CD4-positive, alpha-beta memory T cell (primary cell): ENCODE measurements around the gene DAGLA. TPM values are rescaled to one million over a fixed set of nuclear protein-coding genes. Genes with fewer than 3 reads are reported as not detected.

Experiments used
- CTCF ChIA-PET: fragments of 350-600 bp; sonication (Branson Sonifier 250); formaldehyde crosslinking; loops from one replicate; lab custom pipeline; 2021; ENCODE audit warnings: inconsistent platforms; ENCODE audit not compliant: partially characterized antibody; lab: Charles Lee
- POLR2A ChIA-PET: fragments of 350-600 bp; sonication (Branson Sonifier 250); formaldehyde crosslinking; loops from one replicate; lab custom pipeline; 2021; ENCODE audit not compliant: partially characterized antibody; lab: Charles Lee
- DNase-seq, 5 donors: peaks; one replicate each; pipeline versions ENCODE4 v3.0.0 to v3.0.0-alpha.2; 2020 to 2022; ENCODE audit warnings: mixed read lengths in 1 of 5
- H3K27ac ChIP-seq: one replicate; pipeline ENCODE4 v1.7.0; 2013; ENCODE audit warnings: low read depth, low read length
- H3K27me3 ChIP-seq: 2 replicates; pipeline ENCODE4 v1.7.0; 2013; ENCODE audit warnings: mild to moderate bottlenecking, low read length, moderate library complexity; ENCODE audit not compliant: insufficient read depth
- H3K36me3 ChIP-seq: 2 replicates; pipeline ENCODE4 v1.7.0; 2013; ENCODE audit warnings: mild to moderate bottlenecking, low read length, moderate library complexity; ENCODE audit not compliant: insufficient read depth
- H3K4me1 ChIP-seq: 2 replicates; pipeline ENCODE4 v1.7.0; 2013; ENCODE audit warnings: mild to moderate bottlenecking, low read length, moderate library complexity; ENCODE audit not compliant: insufficient read depth
- H3K4me3 ChIP-seq, 2 donors: one replicate each; pipeline ENCODE4 v1.7.0; 2013; ENCODE audit warnings: low read length in 2 of 2, mild to moderate bottlenecking in 1 of 2
- H3K9me3 ChIP-seq, 2 donors: one replicate each; pipeline ENCODE4 v1.7.0; 2013; ENCODE audit warnings: low read length in 2 of 2, control low read depth in 1 of 2; ENCODE audit not compliant: control insufficient read depth in 1 of 2
- H3K27ac Mint-ChIP-seq, 7 donors: one replicate each; pipeline ENCODE4 v1.8.0; 2020 to 2021; ENCODE audit warnings: mixed read lengths in 7 of 7, mild to moderate bottlenecking in 6 of 7, inconsistent platforms in 3 of 7, moderate library complexity in 3 of 7
- H3K27me3 Mint-ChIP-seq, 2 donors: one replicate each; pipeline ENCODE4 v1.8.0; 2020 to 2021; ENCODE audit warnings: mixed read lengths in 2 of 2
- H3K36me3 Mint-ChIP-seq, 2 donors: one replicate each; pipeline ENCODE4 v1.8.0; 2020 to 2021; ENCODE audit warnings: mixed read lengths in 2 of 2, inconsistent platforms in 1 of 2, mild to moderate bottlenecking in 1 of 2
- H3K4me1 Mint-ChIP-seq, 4 donors: one replicate each; pipeline ENCODE4 v1.8.0; 2020 to 2021; ENCODE audit warnings: mixed read lengths in 4 of 4, mild to moderate bottlenecking in 1 of 4
- H3K4me3 Mint-ChIP-seq, 8 donors: one replicate each; pipeline ENCODE4 v1.8.0; 2020 to 2021; ENCODE audit warnings: mixed read lengths in 8 of 8, mild to moderate bottlenecking in 7 of 8, moderate library complexity in 6 of 8, inconsistent platforms in 3 of 8
- H3K9me3 Mint-ChIP-seq, 8 donors: one replicate each; pipeline ENCODE4 v1.8.0; 2020 to 2021; ENCODE audit warnings: mixed read lengths in 8 of 8, mild to moderate bottlenecking in 5 of 8, inconsistent platforms in 3 of 8, moderate library complexity in 1 of 8
- intact Hi-C: fragments of 100-400 bp; cut with micrococcal nuclease; formaldehyde crosslinking; loops from one replicate; pipeline ENCODE4 v1.15.1; 2023
- polyA plus RNA-seq, 2 donors: library from polyadenylated mRNA; unstranded; fragments of 300-500 nt; fragmentation: Illumina TruSeq; gene quantifications; one replicate each; pipeline ENCODE4 v1.2.3, GENCODE V29; 2021
- total RNA-seq, 2 experiments: library from RNA; stranded (reverse); gene quantifications; one replicate each; pipeline ENCODE4 v1.2.3, GENCODE V29; 2021

DAGLA gene
- total and polyA plus RNA-seq, 4 experiments from 2014 or later, result 0.30 to 0.52 (median 0.44) TPM; not detected in 1

DNA sequence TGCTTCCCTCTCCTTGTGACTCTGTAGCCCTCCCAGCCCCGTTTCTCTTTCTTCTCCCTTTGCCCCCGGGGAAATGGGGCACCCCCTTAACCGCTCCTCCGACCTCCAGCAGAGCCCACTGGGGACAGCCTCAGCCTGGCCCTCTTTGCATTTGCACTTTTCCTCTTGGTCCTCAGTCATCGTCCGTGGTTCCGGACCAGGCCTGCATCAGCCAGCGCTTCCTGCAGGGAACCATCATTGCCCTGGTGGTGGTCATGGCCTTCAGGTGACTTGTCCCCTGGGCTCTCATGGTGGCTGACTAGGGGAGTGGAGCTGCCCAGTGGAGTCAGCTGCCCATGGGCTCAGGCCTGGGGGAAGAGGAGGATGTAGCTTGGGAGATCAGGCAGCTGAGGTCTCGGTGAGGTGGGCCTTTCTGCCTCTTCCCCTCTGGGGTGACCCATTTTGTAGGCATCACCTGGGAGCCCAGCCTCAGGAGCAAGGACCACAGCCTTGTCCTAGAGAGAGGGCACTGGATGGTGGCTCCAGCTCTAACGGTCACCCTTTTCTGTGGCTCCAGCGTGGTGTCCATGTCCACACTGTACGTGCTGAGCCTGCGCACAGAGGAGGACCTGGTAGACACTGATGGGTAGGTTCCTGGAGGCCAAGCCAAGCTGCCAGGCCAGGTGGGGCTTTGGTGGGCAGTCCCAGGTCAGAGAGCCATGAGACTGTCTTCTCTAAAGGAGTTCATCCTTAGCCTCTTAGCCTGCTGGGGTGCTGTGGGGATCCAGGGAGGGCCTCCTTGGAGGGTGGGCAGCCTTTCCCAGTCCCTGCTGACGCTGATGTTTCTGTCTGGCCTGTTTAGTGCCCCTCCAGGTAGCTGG lies 99.7 kb downstream of the DAGLA start:
- peaks cover 2 to 12% of the 10 kb centered on the region in 2 donors for H3K36me3 Mint-ChIP-seq
- intact Hi-C loops, result no loop called here
- no peaks in the 10 kb centered on the region for H3K27me3 Mint-ChIP-seq
- no peak overlapping the region for H3K4me3 ChIP-seq
- CTCF ChIA-PET, result interaction anchor here (1.2 to 1.5 kb wide), 3 partner anchors 18 to 302 kb away, joined by 3 to 6 read pairs (median 4); no protein-coding TSS in a partner anchor
- peaks cover 4 to 20% (median 10%) of the 10 kb centered on the region in 4 donors for H3K4me1 Mint-ChIP-seq
- H3K36me3 ChIP-seq, result peaks cover 5% of the 10 kb centered on the region
- H3K27ac Mint-ChIP-seq, result peak overlapping the region in 2 of 7 donors; percentile 53 to 74
- peaks cover 13% of the 10 kb centered on the region for H3K4me1 ChIP-seq
- no peak for DNase-seq
- H3K27ac ChIP-seq, result no peak overlapping the region
- POLR2A ChIA-PET, result interaction anchor here (1.1 to 1.5 kb wide), 2 partner anchors 12 to 13 kb away, joined by 3 to 5 read pairs; no protein-coding TSS in a partner anchor
- H3K27me3 ChIP-seq, result no peaks in the 10 kb centered on the region
- no peaks in the 10 kb centered on the region for H3K9me3 ChIP-seq
- H3K9me3 Mint-ChIP-seq, result no peaks in the 10 kb centered on the region
- no peak overlapping the region for H3K4me3 Mint-ChIP-seq

DNA sequence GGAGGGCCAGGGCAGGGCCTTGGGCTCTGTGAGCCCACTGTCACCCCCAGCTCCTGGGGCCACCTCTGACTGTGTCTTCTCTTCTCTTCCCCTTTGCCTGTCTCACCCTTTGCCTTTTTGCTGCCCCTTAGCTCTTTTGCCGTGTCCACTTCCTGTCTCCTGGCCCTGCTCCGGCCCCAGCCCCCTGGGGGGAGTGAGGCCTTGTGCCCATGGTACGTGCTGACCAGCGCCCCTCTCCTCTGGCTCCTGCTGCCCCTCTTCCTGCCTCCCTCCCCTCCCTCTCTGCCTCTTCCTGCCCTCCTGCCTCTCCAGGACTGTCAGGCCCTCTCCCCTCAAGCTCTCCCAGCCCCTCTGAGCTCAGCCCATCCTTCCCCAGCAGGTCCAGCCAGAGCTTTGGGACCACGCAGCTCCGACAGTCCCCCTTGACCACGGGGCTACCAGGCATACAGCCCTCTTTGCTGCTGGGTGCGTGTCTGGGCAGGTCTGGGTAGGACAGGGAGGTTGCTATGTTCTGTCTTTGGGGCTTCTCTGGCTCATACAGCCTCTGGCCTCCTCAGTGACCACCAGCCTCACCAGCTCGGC lies 100.5 kb downstream of the DAGLA start:
- no peak overlapping the region for H3K27ac ChIP-seq
- no peaks in the 10 kb centered on the region for H3K27me3 ChIP-seq
- H3K4me3 ChIP-seq, result no peak overlapping the region
- ChIA-PET POLR2A (interaction anchor here (1.1 to 1.5 kb wide), 2 partner anchors 11 to 14 kb away, joined by 3 to 5 read pairs; no protein-coding TSS in a partner anchor), CTCF (interaction anchor here (1.2 to 1.5 kb wide), 3 partner anchors 17 to 302 kb away, joined by 3 to 6 read pairs (median 4); no protein-coding TSS in a partner anchor)
- Mint-ChIP-seq H3K4me3 (no peak overlapping the region), H3K27ac (peak overlapping the region in 1 of 7 donors; percentile 10), H3K9me3 (no peaks in the 10 kb centered on the region), H3K4me1 (peaks cover 3 to 20% (median 10%) of the 10 kb centered on the region in 4 donors), H3K27me3 (no peaks in the 10 kb centered on the region), H3K36me3 (peaks cover 10 to 19% of the 10 kb centered on the region in 2 donors)
- intact Hi-C loops, result no loop called here
- H3K4me1 ChIP-seq, result peaks cover 13% of the 10 kb centered on the region
- no peaks in the 10 kb centered on the region for H3K9me3 ChIP-seq
- DNase-seq, result no peak
- H3K36me3 ChIP-seq, result peaks cover 11% of the 10 kb centered on the region

DNA sequence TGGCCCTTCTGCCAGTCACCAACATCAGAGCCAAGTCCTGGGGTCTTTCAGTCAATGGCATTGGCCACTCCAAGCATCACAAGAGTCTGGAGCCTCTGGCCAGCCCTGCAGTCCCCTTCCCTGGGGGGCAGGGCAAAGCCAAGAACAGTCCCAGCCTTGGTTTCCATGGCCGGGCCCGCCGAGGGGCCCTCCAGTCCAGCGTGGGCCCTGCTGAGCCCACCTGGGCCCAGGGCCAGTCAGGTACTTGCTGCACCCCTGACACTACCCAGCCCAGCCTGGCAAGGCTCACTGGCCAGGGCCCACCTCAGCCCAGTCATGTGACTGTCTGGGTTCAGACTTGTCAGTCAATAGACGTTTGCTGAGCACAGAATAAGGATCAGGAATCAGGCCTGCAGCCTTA lies 101.4 kb downstream of the DAGLA start:
- Mint-ChIP-seq H3K27ac (no peak overlapping the region), H3K27me3 (no peaks in the 10 kb centered on the region), H3K36me3 (peaks cover 10 to 25% of the 10 kb centered on the region in 2 donors), H3K4me3 (no peak overlapping the region), H3K9me3 (no peaks in the 10 kb centered on the region), H3K4me1 (peaks cover under 1 to 15% (median 9%) of the 10 kb centered on the region in 4 donors)
- peaks cover 12% of the 10 kb centered on the region for H3K4me1 ChIP-seq
- no peaks in the 10 kb centered on the region for H3K27me3 ChIP-seq
- H3K27ac ChIP-seq, result no peak overlapping the region
- CTCF ChIA-PET, result no interaction called here
- H3K9me3 ChIP-seq, result no peaks in the 10 kb centered on the region
- no peak for DNase-seq
- POLR2A ChIA-PET, result interaction anchor here (1.5 kb wide), 1 partner anchor 10 kb away, joined by 5 read pairs; no protein-coding TSS in a partner anchor
- intact Hi-C loops, result no loop called here
- H3K4me3 ChIP-seq, result no peak overlapping the region
- H3K36me3 ChIP-seq, result peaks cover 20% of the 10 kb centered on the region

DNA sequence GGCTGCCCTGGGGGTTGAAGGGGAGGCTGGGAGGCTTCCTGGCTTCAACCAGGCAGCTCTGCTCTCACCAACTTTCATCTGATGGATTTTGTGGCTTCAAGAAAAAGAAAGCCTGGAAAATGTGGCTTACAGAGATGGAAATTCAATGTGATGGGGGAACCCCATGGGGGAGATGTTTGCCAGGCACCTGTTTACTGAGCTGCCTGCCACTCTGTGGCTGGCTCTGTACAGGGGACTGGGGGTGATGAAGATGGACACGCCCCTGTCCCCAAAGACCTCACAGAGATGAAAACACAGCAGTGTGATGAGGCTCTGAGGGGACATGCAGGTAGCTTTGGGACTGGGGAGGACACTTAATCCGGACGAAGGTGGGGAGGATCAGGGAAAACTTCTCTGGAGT lies 102.1 kb downstream of the DAGLA start:
- no peak overlapping the region for H3K4me3 Mint-ChIP-seq
- ChIA-PET POLR2A (no interaction called here), CTCF (no interaction called here)
- no peaks in the 10 kb centered on the region for H3K27me3 Mint-ChIP-seq
- peaks cover 6% of the 10 kb centered on the region for H3K4me1 ChIP-seq
- H3K4me3 ChIP-seq, result no peak overlapping the region
- peaks cover 0 to 9% (median 4%) of the 10 kb centered on the region in 4 donors for H3K4me1 Mint-ChIP-seq
- peaks cover 10 to 32% of the 10 kb centered on the region in 2 donors for H3K36me3 Mint-ChIP-seq
- no peak overlapping the region for H3K27ac ChIP-seq
- intact Hi-C loops, result no loop called here
- no peaks in the 10 kb centered on the region for H3K9me3 ChIP-seq
- peaks cover 27% of the 10 kb centered on the region for H3K36me3 ChIP-seq
- no peaks in the 10 kb centered on the region for H3K27me3 ChIP-seq
- peak overlapping the region in 1 of 7 donors; percentile 52 for H3K27ac Mint-ChIP-seq
- no peaks in the 10 kb centered on the region for H3K9me3 Mint-ChIP-seq
- no peak for DNase-seq

DNA sequence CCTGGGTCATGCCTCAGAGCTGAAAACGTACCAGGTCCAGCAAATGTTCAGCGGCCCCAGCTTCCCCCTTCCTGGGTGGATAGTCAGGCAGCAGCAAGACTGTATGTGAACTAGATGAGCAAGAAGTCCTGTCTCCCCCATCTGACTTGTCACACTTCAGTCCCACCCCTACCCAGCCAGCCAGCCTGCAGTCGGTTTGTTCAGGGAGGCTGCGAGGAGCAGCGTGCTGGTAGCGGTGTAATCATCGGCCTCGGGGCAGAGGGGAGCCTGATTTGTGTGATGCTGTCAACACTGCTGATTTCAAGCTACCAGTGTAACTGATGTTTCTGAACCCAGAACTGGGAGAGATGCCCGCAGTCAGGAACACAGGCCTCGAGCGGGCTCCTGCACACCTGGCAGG lies 102.7 kb downstream of the DAGLA start:
- H3K27ac Mint-ChIP-seq, result no peak overlapping the region
- H3K9me3 Mint-ChIP-seq, result no peaks in the 10 kb centered on the region
- no peaks in the 10 kb centered on the region for H3K9me3 ChIP-seq
- no peaks in the 10 kb centered on the region for H3K27me3 Mint-ChIP-seq
- peaks cover 31% of the 10 kb centered on the region for H3K36me3 ChIP-seq
- no peaks in the 10 kb centered on the region for H3K27me3 ChIP-seq
- H3K4me1 ChIP-seq, result peaks cover 3% of the 10 kb centered on the region
- DNase-seq, result no peak
- peaks cover 10 to 34% of the 10 kb centered on the region in 2 donors for H3K36me3 Mint-ChIP-seq
- POLR2A ChIA-PET, result no interaction called here
- peaks cover 0 to 6% (median 2%) of the 10 kb centered on the region in 4 donors for H3K4me1 Mint-ChIP-seq
- no peak overlapping the region for H3K27ac ChIP-seq
- CTCF ChIA-PET, result interaction anchor here (1.5 kb wide), 1 partner anchor 14 kb away, joined by 4 read pairs; no protein-coding TSS in a partner anchor
- intact Hi-C loops, result no loop called here
- H3K4me3 ChIP-seq, result no peak overlapping the region
- no peak overlapping the region for H3K4me3 Mint-ChIP-seq

DNA sequence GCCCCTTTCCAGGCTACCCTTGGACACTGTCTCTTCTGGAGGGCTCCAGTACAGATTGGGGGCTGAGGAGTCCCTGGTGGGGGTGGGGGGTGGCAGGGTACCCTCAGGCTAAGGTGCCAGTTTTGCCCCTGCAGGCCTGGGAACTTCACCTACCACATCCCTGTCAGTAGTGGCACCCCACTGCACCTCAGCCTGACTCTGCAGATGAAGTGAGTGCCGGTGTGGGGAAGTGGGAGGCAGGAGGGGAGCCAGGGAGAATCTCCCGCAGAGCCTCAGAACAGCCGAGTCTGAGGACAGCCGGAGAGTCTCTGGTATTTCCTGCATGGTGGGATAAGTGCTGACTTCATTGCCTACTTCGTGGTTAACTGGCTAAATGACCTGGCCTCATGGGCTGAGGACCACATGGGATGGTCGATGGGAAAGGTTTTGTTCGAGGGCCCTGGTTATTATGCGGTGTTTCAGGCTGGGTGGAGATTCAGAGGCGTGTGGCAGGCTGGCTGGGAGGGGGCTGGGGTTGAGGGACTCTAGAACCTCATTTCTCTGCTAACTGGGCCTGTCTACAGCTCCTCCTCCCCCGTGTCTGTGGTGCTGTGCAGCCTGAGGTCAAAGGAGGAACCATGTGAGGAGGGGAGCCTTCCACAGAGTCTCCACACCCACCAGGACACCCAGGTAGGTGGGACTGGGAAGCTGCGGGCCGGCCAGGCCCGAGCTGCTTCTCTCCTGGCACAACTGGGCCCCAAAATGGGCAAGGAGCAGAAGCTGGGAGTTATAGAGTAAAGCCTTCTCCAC lies 103.7 kb downstream of the DAGLA start:
- no peaks in the 10 kb centered on the region for H3K27me3 Mint-ChIP-seq
- H3K9me3 Mint-ChIP-seq, result no peaks in the 10 kb centered on the region
- no peak for DNase-seq
- H3K27ac Mint-ChIP-seq, result peak overlapping the region in 2 of 7 donors; percentile 24 to 74
- peaks cover 14 to 44% of the 10 kb centered on the region in 2 donors for H3K36me3 Mint-ChIP-seq
- Histone ChIP-seq H3K36me3 (peaks cover 42% of the 10 kb centered on the region), H3K27me3 (no peaks in the 10 kb centered on the region), H3K27ac (no peak overlapping the region), H3K4me3 (no peak overlapping the region), H3K4me1 (no peaks in the 10 kb centered on the region), H3K9me3 (no peaks in the 10 kb centered on the region)
- POLR2A ChIA-PET, result no interaction called here
- CTCF ChIA-PET, result interaction anchor here (1.3 to 1.5 kb wide), 2 partner anchors 13 to 298 kb away, joined by 3 to 4 read pairs; no protein-coding TSS in a partner anchor
- peaks cover 0 to 4% (median 0%) of the 10 kb centered on the region in 4 donors for H3K4me1 Mint-ChIP-seq
- no peak overlapping the region for H3K4me3 Mint-ChIP-seq
- intact Hi-C loops, result no loop called here
